ENCODE measurements around the gene RAPGEF5.

The RAPGEF5 gene

GRCh38 chr7:22269963-22270362 is 87.0 kb downstream of the RAPGEF5 start:
- in situ Hi-C loops (cut with MboI; ENCODE audit: low sequenced_read_pairs): no loop called here

- in situ Hi-C loops (cut with MboI; ENCODE audit: low sequenced_read_pairs): no loop called here
Measured at GRCh38 chr7:22268884-22269421, 88.0 kb downstream of the RAPGEF5 start.

GRCh38 chr7:22267930-22268615 is 88.9 kb downstream of the RAPGEF5 start:
- in situ Hi-C loops (cut with MboI; ENCODE audit: low sequenced_read_pairs): no loop called here

GRCh38 chr7:22262538-22262937 is 94.4 kb downstream of the RAPGEF5 start:
- in situ Hi-C loops (cut with MboI; ENCODE audit: low sequenced_read_pairs): no loop called here

GRCh38 chr7:22256541-22257096 is 100.3 kb downstream of the RAPGEF5 start:
- in situ Hi-C loops (cut with MboI; ENCODE audit: low sequenced_read_pairs): no loop called here

GRCh38 chr7:22255834-22256233 is 101.1 kb downstream of the RAPGEF5 start:
- in situ Hi-C loops (cut with MboI; ENCODE audit: low sequenced_read_pairs): no loop called here

- in situ Hi-C loops (cut with MboI; ENCODE audit: low sequenced_read_pairs): no loop called here
Measured at GRCh38 chr7:22255342-22255741, 101.6 kb downstream of the RAPGEF5 start.

- in situ Hi-C loops (cut with MboI; ENCODE audit: low sequenced_read_pairs): no loop called here
Measured at GRCh38 chr7:22252936-22253536, 103.9 kb downstream of the RAPGEF5 start.

- in situ Hi-C loops (cut with MboI; ENCODE audit: low sequenced_read_pairs): no loop called here
Measured at GRCh38 chr7:22252016-22252415, 104.9 kb downstream of the RAPGEF5 start.

GRCh38 chr7:22251281-22251680 is 105.7 kb downstream of the RAPGEF5 start:
- in situ Hi-C loops (cut with MboI; ENCODE audit: low sequenced_read_pairs): no loop called here

- in situ Hi-C loops (cut with MboI; ENCODE audit: low sequenced_read_pairs): no loop called here
Measured at GRCh38 chr7:22250390-22250789, 106.6 kb downstream of the RAPGEF5 start.

GRCh38 chr7:22248111-22248809 is 108.7 kb downstream of the RAPGEF5 start:
- in situ Hi-C loops (cut with MboI; ENCODE audit: low sequenced_read_pairs): no loop called here

- in situ Hi-C loops (cut with MboI; ENCODE audit: low sequenced_read_pairs): no loop called here
Measured at GRCh38 chr7:22241805-22242390, 115.1 kb downstream of the RAPGEF5 start.

GRCh38 chr7:22240904-22241571 is 115.9 kb downstream of the RAPGEF5 start:
- in situ Hi-C loops (cut with MboI; ENCODE audit: low sequenced_read_pairs): no loop called here

- in situ Hi-C loops (cut with MboI; ENCODE audit: low sequenced_read_pairs): no loop called here
Measured at GRCh38 chr7:22238354-22239311, 118.3 kb downstream of the RAPGEF5 start.

- in situ Hi-C loops (cut with MboI; ENCODE audit: low sequenced_read_pairs): no loop called here
Measured at GRCh38 chr7:22235134-22235533, 121.8 kb downstream of the RAPGEF5 start.

GRCh38 chr7:22234227-22234626 is 122.7 kb downstream of the RAPGEF5 start:
- in situ Hi-C loops (cut with MboI; ENCODE audit: low sequenced_read_pairs): no loop called here

GRCh38 chr7:22231806-22232205 is 125.1 kb downstream of the RAPGEF5 start:
- in situ Hi-C loops (cut with MboI; ENCODE audit: low sequenced_read_pairs): no loop called here

- in situ Hi-C loops (cut with MboI; ENCODE audit: low sequenced_read_pairs): no loop called here
Measured at GRCh38 chr7:22231141-22231540, 125.8 kb downstream of the RAPGEF5 start.
